Panc1 (cell line): Measurements from ENCODE around the gene DPYSL3.

Source experiments
- SIN3A ChIP-seq: IDR thresholded peaks from 2 replicates; pipeline ENCODE4 v1.6.1; 2012; ENCODE audit warnings: low read depth, mild to moderate bottlenecking, low read length, moderate library complexity, borderline replicate concordance; ENCODE audit not compliant: insufficient read depth
- TCF7L2 ChIP-seq: IDR thresholded peaks from 2 replicates; pipeline ENCODE4 v1.6.1; 2011; ENCODE audit warnings: mild to moderate bottlenecking, low read depth, low read length, inconsistent platforms
- TF ChIP-seq, protein P1 (sequence below): fragments of 450-650 bp; IDR thresholded peaks from 2 replicates; pipeline ENCODE4 v1.5.1; 2017; ENCODE audit warnings: mild to moderate bottlenecking
- TF ChIP-seq, protein P2 (sequence below), 2 experiments: IDR thresholded peaks; 2 replicates each; pipeline ENCODE4 v1.6.1; 2011 to 2012; ENCODE audit warnings: low read depth in 2 of 2, control low read depth in 1 of 2, low read length in 1 of 2, mild to moderate bottlenecking in 1 of 2, moderate library complexity in 1 of 2; ENCODE audit not compliant: insufficient read depth in 1 of 2

GRCh38 chr5:147538236-147538635 lies 28.4 kb upstream of the DPYSL3 start:
- TF ChIP-seq, protein P1, sequence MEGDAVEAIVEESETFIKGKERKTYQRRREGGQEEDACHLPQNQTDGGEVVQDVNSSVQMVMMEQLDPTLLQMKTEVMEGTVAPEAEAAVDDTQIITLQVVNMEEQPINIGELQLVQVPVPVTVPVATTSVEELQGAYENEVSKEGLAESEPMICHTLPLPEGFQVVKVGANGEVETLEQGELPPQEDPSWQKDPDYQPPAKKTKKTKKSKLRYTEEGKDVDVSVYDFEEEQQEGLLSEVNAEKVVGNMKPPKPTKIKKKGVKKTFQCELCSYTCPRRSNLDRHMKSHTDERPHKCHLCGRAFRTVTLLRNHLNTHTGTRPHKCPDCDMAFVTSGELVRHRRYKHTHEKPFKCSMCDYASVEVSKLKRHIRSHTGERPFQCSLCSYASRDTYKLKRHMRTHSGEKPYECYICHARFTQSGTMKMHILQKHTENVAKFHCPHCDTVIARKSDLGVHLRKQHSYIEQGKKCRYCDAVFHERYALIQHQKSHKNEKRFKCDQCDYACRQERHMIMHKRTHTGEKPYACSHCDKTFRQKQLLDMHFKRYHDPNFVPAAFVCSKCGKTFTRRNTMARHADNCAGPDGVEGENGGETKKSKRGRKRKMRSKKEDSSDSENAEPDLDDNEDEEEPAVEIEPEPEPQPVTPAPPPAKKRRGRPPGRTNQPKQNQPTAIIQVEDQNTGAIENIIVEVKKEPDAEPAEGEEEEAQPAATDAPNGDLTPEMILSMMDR, result no peak
- TF ChIP-seq, protein P2, sequence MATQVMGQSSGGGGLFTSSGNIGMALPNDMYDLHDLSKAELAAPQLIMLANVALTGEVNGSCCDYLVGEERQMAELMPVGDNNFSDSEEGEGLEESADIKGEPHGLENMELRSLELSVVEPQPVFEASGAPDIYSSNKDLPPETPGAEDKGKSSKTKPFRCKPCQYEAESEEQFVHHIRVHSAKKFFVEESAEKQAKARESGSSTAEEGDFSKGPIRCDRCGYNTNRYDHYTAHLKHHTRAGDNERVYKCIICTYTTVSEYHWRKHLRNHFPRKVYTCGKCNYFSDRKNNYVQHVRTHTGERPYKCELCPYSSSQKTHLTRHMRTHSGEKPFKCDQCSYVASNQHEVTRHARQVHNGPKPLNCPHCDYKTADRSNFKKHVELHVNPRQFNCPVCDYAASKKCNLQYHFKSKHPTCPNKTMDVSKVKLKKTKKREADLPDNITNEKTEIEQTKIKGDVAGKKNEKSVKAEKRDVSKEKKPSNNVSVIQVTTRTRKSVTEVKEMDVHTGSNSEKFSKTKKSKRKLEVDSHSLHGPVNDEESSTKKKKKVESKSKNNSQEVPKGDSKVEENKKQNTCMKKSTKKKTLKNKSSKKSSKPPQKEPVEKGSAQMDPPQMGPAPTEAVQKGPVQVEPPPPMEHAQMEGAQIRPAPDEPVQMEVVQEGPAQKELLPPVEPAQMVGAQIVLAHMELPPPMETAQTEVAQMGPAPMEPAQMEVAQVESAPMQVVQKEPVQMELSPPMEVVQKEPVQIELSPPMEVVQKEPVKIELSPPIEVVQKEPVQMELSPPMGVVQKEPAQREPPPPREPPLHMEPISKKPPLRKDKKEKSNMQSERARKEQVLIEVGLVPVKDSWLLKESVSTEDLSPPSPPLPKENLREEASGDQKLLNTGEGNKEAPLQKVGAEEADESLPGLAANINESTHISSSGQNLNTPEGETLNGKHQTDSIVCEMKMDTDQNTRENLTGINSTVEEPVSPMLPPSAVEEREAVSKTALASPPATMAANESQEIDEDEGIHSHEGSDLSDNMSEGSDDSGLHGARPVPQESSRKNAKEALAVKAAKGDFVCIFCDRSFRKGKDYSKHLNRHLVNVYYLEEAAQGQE (IDR thresholded peaks at IDR 0.05; ENCODE audit: insufficient read depth in 1 of 2, low read depth in 2 of 2, low read length in 1 of 2), result no peak
- TF ChIP-seq TCF7L2 (no peak), SIN3A (no peak)
